Measurements from ENCODE around the gene IL36RN.

IL36RN gene

GRCh38 chr2:113039719-113040118, 19.3 kb upstream of the IL36RN start:
- TF ChIP-seq, protein P1, sequence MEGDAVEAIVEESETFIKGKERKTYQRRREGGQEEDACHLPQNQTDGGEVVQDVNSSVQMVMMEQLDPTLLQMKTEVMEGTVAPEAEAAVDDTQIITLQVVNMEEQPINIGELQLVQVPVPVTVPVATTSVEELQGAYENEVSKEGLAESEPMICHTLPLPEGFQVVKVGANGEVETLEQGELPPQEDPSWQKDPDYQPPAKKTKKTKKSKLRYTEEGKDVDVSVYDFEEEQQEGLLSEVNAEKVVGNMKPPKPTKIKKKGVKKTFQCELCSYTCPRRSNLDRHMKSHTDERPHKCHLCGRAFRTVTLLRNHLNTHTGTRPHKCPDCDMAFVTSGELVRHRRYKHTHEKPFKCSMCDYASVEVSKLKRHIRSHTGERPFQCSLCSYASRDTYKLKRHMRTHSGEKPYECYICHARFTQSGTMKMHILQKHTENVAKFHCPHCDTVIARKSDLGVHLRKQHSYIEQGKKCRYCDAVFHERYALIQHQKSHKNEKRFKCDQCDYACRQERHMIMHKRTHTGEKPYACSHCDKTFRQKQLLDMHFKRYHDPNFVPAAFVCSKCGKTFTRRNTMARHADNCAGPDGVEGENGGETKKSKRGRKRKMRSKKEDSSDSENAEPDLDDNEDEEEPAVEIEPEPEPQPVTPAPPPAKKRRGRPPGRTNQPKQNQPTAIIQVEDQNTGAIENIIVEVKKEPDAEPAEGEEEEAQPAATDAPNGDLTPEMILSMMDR (IDR thresholded peaks at IDR 0.05; ENCODE audit: extremely low read depth, insufficient read depth, missing control alignments), result no peak
- in situ Hi-C loops (cut with MboI; ENCODE audit: low pct_unique_long_range_greater_than_20kb, low sequenced_read_pairs, unreplicated experiment), result no loop called here
- no peak for DNase-seq (ENCODE audit: low spot score)

DNA sequence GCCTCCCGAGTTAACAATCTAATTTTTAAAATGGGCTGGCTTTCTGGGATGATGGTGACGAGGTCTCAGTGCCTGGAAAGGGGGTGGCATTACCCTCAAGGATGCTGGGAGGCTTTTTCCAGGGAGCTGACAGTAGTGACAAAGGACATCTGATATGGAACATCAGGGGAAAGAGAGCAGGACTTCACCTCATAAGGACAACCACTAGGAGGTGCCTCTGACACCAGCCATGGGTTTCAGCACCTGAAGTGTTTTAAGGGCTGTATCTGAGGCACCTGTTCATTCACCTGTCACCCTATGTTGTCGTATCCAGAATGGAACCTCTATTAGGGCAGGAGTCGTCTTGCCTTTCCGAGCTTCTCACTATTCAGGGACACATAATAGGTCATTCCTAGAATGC, 17.1 kb upstream of the IL36RN start:
- in situ Hi-C loops (cut with MboI; ENCODE audit: low pct_unique_long_range_greater_than_20kb, low sequenced_read_pairs, unreplicated experiment), result no loop called here
- DNase-seq (ENCODE audit: low spot score), result no peak
- TF ChIP-seq, protein P1 (IDR thresholded peaks at IDR 0.05; ENCODE audit: extremely low read depth, insufficient read depth, missing control alignments), result peak; percentile 5

DNA sequence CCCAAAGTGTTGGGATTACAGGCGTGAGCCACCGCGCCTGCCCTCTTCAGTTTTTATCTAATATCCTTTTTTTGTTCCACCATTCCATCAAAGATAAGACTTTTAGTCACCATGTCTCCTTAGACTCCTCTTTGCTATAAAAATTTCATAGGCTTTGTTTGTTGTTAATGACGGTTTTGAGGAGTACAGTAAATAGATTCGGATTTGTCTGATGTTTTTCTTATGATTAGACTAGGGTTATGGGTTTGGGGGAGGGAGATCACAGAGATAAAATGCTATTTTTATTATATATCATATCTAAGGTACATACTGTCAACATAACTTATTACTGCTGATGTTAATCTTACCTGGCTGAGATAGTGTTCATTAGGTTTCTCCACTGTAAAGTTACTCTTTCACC, 12.5 kb upstream of the IL36RN start:
- TF ChIP-seq, protein P1 (IDR thresholded peaks at IDR 0.05; ENCODE audit: extremely low read depth, insufficient read depth, missing control alignments), result no peak
- in situ Hi-C loops (cut with MboI; ENCODE audit: low pct_unique_long_range_greater_than_20kb, low sequenced_read_pairs, unreplicated experiment), result no loop called here
- no peak for DNase-seq (ENCODE audit: low spot score)

DNA sequence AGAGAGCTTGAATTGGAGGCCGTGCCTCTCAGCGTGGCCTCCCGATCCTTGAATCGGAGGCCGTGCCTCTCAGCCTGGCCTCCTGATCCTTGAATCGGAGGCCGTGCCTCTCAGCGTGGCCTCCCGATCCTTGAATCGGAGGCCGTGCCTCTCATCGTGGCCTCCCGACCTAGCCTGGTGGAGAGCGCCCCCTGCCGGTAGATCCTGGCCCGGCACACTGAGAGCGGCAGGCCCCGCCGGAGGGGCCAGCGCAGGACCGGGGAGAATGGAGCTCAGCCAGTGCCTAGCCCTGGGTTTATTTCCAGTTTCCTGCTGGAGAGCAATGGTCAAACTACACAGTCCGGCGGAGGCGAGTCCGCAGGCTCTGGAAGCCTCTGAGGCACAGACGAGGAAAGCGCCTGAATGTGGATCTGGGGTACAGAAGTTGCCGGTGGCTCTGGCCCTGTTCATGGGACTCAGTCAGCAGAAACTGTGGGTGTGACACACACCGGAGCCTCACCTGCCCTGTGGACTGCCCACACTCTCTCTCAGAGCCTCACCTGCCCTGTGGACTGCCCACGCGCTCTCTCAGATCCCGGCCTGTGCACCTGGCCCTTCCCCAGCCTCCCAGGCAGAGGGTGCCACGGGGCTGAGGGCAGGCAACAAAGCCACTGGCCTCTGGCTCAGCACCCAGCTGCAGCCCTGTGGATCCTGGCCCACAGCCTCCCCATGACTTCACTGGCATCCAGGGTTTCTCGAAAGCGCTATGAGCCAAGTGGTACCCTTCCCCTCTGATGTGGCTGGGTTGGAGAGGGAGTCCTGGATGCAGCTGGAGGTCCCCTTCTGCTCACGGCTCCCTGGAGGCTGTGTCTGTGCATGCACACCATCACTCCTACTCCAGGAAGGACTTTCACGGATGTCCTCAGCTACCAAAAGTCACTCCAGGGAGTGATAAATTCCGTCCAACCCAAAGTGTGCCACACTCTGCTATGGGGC, 7.8 kb upstream of the IL36RN start:
- TF ChIP-seq, protein P1 (IDR thresholded peaks at IDR 0.05; ENCODE audit: extremely low read depth, insufficient read depth, missing control alignments), result no peak
- DNase-seq (ENCODE audit: low spot score), result no peak
- in situ Hi-C loops (cut with MboI; ENCODE audit: low pct_unique_long_range_greater_than_20kb, low sequenced_read_pairs, unreplicated experiment), result no loop called here

- in situ Hi-C loops (cut with MboI; ENCODE audit: low pct_unique_long_range_greater_than_20kb, low sequenced_read_pairs, unreplicated experiment), result no loop called here
- TF ChIP-seq, protein P1 (IDR thresholded peaks at IDR 0.05; ENCODE audit: extremely low read depth, insufficient read depth, missing control alignments), result no peak
- no peak for DNase-seq (ENCODE audit: low spot score)
Observed at GRCh38 chr2:113052396-113052917, 6.5 kb upstream of the IL36RN start, which contains the start of gene IL36B. Gene IL36B (minus strand): TSS chr2:113052867.

- no peak for DNase-seq (ENCODE audit: low spot score)
- TF ChIP-seq, protein P1 (IDR thresholded peaks at IDR 0.05; ENCODE audit: extremely low read depth, insufficient read depth, missing control alignments), result no peak
- in situ Hi-C loops (cut with MboI; ENCODE audit: low pct_unique_long_range_greater_than_20kb, low sequenced_read_pairs, unreplicated experiment), result no loop called here
Observed at GRCh38 chr2:113053666-113054065, 5.3 kb upstream of the IL36RN start.
